K562 (cell line): ENCODE measurements around the gene YKT6. TPM values are rescaled to one million over a fixed set of nuclear protein-coding genes. Genes with fewer than 3 reads are reported as not detected.

Experiments
- CC2D1A ChIP-seq: fragments of 450-650 bp; IDR thresholded peaks from 2 replicates; pipeline ENCODE4 v1.6.1; 2017; ENCODE audit warnings: mild to moderate bottlenecking
- ETV6 ChIP-seq, 3 experiments: fragments of 150-350 bp in 1 of 3; sonication (generic) in 1 of 3; formaldehyde crosslinking in 1 of 3; IDR thresholded peaks; 2 replicates each; pipeline versions ENCODE4 v1.6.1 to v1.8.0; 2014 to 2022; ENCODE audit warnings: borderline replicate concordance in 2 of 3, low read depth in 2 of 3, antibody characterized with exemption in 1 of 3, low read length in 1 of 3, mild to moderate bottlenecking in 1 of 3, missing genetic modification reagents in 1 of 3
- ILK ChIP-seq: fragments of 450-650 bp; IDR thresholded peaks from 2 replicates; pipeline ENCODE4 v1.6.1; 2016; ENCODE audit warnings: missing genetic modification characterization, low read depth, mild to moderate bottlenecking, missing compliant biosample characterization, moderate library complexity, borderline replicate concordance
- KLF6 ChIP-seq: fragments of 250-450 bp; sonication (Bioruptor Pico); IDR thresholded peaks from 2 replicates; pipeline ENCODE4 v1.4.0; 2020; ENCODE audit warnings: mild to moderate bottlenecking, moderate library complexity, borderline replicate concordance
- MAFK ChIP-seq: IDR thresholded peaks from 2 replicates; pipeline ENCODE4 v1.6.1; 2011; ENCODE audit warnings: low read length, improper control_type of control experiment
- PHF20 ChIP-seq: fragments of 450-650 bp; IDR thresholded peaks from 2 replicates; pipeline ENCODE4 v1.6.1; 2018; ENCODE audit not compliant: partially characterized antibody
- PHF8 ChIP-seq: fragments of 200-600 bp; sonication (generic); IDR thresholded peaks from 2 replicates; pipeline ENCODE4 v1.6.1; 2012; ENCODE audit warnings: mixed run types, mild to moderate bottlenecking, inconsistent platforms, low read length, moderate library complexity, borderline replicate concordance
- RFX5 ChIP-seq: IDR thresholded peaks from 2 replicates; pipeline ENCODE4 v1.6.1; 2011; ENCODE audit warnings: low read depth, mild to moderate bottlenecking, improper control_type of control experiment, low read length
- SNIP1 ChIP-seq: fragments of 450-650 bp; IDR thresholded peaks from 2 replicates; pipeline ENCODE4 v1.7.1; 2017; ENCODE audit warnings: low read depth, mild to moderate bottlenecking
- STAT5A ChIP-seq: IDR thresholded peaks from 2 replicates; pipeline ENCODE4 v1.6.1; 2012; ENCODE audit warnings: low read length, inconsistent platforms, borderline replicate concordance
- ZNF316 ChIP-seq: fragments of 450-650 bp; IDR thresholded peaks from 2 replicates; pipeline ENCODE4 v1.6.1; 2016
- ZNF644 ChIP-seq: fragments of 200-800 bp; sonication (Bioruptor generic); IDR thresholded peaks from 2 replicates; pipeline ENCODE4 v1.6.1; 2016; ENCODE audit warnings: low read depth, missing genetic modification characterization, missing compliant biosample characterization
- polyA plus RNA-seq, 8 experiments: library from polyadenylated mRNA; depleted of rRNA in 4 of 8; stranded (reverse) in 5 of 8; unstranded in 3 of 8; fragments of >200 nt; fragmentation: Nextera tagmentation in 2 of 8; fragmentation: Illumina TruSeq in 1 of 8; extraction: Ambion mirVana in 2 of 8; extraction: Trizol in 1 of 8; gene quantifications; 2 replicates each; pipeline versions ENCODE4 v1.2.1 to v1.2.3, GENCODE V29; 2011 to 2014; ENCODE audit warnings: inconsistent platforms in 1 of 8, missing spikeins in 1 of 8
- total RNA-seq, 7 experiments: library from RNA; depleted of rRNA in 6 of 7; stranded (reverse); fragments of >200 nt in 6 of 7; fragmentation: Illumina TruSeq in 2 of 7; extraction: Trizol in 2 of 7; gene quantifications; 2 replicates each; pipeline versions ENCODE4 v1.2.1 to v1.2.3, GENCODE V29; 2011 to 2021; ENCODE audit warnings: low replicate concordance in 1 of 7
- TF ChIP-seq, protein P1 (sequence below), 2 experiments: IDR thresholded peaks; 2 replicates each; pipeline ENCODE4 v1.6.1; 2011; ENCODE audit warnings: borderline replicate concordance in 1 of 2, control low read depth in 1 of 2, low read depth in 1 of 2, low read length in 1 of 2, mild to moderate bottlenecking in 1 of 2, mixed read lengths in 1 of 2, moderate library complexity in 1 of 2; ENCODE audit not compliant: insufficient read depth in 1 of 2, insufficient read length in 1 of 2, poor library complexity in 1 of 2, severe bottlenecking in 1 of 2; ENCODE audit errors: extremely low read depth in 1 of 2
- TF ChIP-seq, protein P2 (sequence below): fragments of 450-650 bp; IDR thresholded peaks from 2 replicates; pipeline ENCODE4 v1.6.1; 2016; ENCODE audit warnings: borderline replicate concordance
- TF ChIP-seq, protein P3 (sequence below): sonication (generic); formaldehyde crosslinking; IDR thresholded peaks from 2 replicates; pipeline ENCODE4 v1.8.0; 2022; ENCODE audit warnings: mild to moderate bottlenecking, missing genetic modification reagents
- TF ChIP-seq, protein P4 (sequence below), 2 experiments: fragments of 200-800 bp in 1 of 2; sonication (Bioruptor generic) in 1 of 2; sonication (generic) in 1 of 2; formaldehyde crosslinking in 1 of 2; IDR thresholded peaks in 1 of 2; conservative IDR thresholded peaks in 1 of 2; 2 replicates each; pipeline versions ENCODE4 v1.5.0 to v1.6.1; 2016 to 2020; ENCODE audit warnings: missing compliant biosample characterization in 1 of 2, missing genetic modification characterization in 1 of 2, missing genetic modification reagents in 1 of 2

Gene YKT6
- total and polyA plus RNA-seq, 9 of the 15 experiments (the other 6 are each of a cell fraction or from before 2014, with no cell fraction given), result 1.6 to 90.6 (median 75.1) TPM

DNA sequence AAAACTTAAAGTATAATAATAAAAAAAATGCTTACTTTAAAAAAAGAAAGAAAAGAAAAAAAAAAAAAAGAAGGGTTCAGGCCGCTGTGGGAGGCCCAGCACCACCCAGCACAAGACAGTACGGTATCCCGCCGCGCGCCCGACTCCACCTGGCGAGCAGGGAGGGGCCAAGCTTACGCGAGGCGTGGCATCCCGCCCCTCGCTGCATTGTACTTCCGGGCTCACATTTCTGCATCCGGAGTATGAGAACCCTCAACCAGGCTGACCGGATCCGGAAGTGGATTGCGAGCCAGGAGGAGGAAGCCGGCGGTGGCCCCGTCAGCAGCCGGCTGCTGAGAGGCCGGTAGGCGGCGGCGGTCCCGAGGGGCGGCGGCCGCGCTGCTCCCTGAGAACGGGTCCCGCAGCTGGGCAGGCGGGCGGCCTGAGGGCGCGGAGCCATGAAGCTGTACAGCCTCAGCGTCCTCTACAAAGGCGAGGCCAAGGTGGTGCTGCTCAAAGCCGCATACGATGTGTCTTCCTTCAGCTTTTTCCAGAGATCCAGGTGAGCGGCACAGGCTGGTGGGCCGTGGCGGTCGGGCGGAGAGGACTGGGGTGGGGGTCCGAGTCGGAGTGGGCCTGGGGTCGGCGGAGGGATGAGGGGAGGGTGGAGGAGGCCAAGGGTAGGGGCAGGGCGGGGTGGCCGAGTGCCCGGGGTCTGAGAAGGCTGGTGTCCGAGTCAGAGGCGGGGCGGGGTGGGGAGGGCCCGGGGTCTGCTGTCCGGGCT is at the start of gene YKT6 (continued):
- TF ChIP-seq, protein P1, sequence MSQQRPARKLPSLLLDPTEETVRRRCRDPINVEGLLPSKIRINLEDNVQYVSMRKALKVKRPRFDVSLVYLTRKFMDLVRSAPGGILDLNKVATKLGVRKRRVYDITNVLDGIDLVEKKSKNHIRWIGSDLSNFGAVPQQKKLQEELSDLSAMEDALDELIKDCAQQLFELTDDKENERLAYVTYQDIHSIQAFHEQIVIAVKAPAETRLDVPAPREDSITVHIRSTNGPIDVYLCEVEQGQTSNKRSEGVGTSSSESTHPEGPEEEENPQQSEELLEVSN (IDR thresholded peaks at IDR 0.05; ENCODE audit: borderline replicate concordance in 1 of 2, extremely low read depth in 1 of 2, insufficient read depth in 1 of 2, insufficient read length in 1 of 2, low read depth in 1 of 2, low read length in 1 of 2, poor library complexity in 1 of 2, severe bottlenecking in 1 of 2), result peak; percentile 40 to 74
- TF ChIP-seq PHF8 (peak; percentile 95; the same call in 1 of the 2 replicates), ILK (tag) (no peak), RFX5 (no peak), PHF20 (peak; percentile 91), STAT5A (no peak), MAFK (no peak), ZNF644 (tag) (no peak), ETV6 (IDR thresholded peaks at IDR 0.05; ENCODE audit: borderline replicate concordance in 1 of 2, low read depth in 2 of 2, low read length in 1 of 2) (no peak), ETV6 (CRISPR knock-in tag; IDR thresholded peaks at IDR 0.05; ENCODE audit: borderline replicate concordance) (no peak), CC2D1A (no peak), ZNF316 (peak; percentile 76), KLF6 (CRISPR knock-in tag) (peak; percentile 22; the same call in 1 of the 2 replicates), SNIP1 (no peak)
- TF ChIP-seq, protein P2, sequence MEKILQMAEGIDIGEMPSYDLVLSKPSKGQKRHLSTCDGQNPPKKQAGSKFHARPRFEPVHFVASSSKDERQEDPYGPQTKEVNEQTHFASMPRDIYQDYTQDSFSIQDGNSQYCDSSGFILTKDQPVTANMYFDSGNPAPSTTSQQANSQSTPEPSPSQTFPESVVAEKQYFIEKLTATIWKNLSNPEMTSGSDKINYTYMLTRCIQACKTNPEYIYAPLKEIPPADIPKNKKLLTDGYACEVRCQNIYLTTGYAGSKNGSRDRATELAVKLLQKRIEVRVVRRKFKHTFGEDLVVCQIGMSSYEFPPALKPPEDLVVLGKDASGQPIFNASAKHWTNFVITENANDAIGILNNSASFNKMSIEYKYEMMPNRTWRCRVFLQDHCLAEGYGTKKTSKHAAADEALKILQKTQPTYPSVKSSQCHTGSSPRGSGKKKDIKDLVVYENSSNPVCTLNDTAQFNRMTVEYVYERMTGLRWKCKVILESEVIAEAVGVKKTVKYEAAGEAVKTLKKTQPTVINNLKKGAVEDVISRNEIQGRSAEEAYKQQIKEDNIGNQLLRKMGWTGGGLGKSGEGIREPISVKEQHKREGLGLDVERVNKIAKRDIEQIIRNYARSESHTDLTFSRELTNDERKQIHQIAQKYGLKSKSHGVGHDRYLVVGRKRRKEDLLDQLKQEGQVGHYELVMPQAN, result no peak; the same call in 1 of the 2 replicates
- TF ChIP-seq, protein P3, sequence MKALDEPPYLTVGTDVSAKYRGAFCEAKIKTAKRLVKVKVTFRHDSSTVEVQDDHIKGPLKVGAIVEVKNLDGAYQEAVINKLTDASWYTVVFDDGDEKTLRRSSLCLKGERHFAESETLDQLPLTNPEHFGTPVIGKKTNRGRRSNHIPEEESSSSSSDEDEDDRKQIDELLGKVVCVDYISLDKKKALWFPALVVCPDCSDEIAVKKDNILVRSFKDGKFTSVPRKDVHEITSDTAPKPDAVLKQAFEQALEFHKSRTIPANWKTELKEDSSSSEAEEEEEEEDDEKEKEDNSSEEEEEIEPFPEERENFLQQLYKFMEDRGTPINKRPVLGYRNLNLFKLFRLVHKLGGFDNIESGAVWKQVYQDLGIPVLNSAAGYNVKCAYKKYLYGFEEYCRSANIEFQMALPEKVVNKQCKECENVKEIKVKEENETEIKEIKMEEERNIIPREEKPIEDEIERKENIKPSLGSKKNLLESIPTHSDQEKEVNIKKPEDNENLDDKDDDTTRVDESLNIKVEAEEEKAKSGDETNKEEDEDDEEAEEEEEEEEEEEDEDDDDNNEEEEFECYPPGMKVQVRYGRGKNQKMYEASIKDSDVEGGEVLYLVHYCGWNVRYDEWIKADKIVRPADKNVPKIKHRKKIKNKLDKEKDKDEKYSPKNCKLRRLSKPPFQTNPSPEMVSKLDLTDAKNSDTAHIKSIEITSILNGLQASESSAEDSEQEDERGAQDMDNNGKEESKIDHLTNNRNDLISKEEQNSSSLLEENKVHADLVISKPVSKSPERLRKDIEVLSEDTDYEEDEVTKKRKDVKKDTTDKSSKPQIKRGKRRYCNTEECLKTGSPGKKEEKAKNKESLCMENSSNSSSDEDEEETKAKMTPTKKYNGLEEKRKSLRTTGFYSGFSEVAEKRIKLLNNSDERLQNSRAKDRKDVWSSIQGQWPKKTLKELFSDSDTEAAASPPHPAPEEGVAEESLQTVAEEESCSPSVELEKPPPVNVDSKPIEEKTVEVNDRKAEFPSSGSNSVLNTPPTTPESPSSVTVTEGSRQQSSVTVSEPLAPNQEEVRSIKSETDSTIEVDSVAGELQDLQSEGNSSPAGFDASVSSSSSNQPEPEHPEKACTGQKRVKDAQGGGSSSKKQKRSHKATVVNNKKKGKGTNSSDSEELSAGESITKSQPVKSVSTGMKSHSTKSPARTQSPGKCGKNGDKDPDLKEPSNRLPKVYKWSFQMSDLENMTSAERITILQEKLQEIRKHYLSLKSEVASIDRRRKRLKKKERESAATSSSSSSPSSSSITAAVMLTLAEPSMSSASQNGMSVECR, result peak; percentile 86
- TF ChIP-seq, protein P4, sequence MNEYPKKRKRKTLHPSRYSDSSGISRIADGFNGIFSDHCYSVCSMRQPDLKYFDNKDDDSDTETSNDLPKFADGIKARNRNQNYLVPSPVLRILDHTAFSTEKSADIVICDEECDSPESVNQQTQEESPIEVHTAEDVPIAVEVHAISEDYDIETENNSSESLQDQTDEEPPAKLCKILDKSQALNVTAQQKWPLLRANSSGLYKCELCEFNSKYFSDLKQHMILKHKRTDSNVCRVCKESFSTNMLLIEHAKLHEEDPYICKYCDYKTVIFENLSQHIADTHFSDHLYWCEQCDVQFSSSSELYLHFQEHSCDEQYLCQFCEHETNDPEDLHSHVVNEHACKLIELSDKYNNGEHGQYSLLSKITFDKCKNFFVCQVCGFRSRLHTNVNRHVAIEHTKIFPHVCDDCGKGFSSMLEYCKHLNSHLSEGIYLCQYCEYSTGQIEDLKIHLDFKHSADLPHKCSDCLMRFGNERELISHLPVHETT (CRISPR knock-in tag; conservative IDR thresholded peaks at IDR 0.05 in 1 of 2, IDR thresholded peaks at IDR 0.05 in 1 of 2), result peak in 1 of 2 experiments; percentile 87; a peak in 2 of 4 replicates
